GM21717 (cell line): ENCODE measurements around the gene FGF3.

Source experiments
- ATAC-seq: cut with Tn5 transposase; IDR thresholded peaks from one replicate; pipeline ENCODE4 v1.9.1; 2021; ENCODE audit warnings: mild to moderate bottlenecking, moderate library complexity; ENCODE audit not compliant: unreplicated experiment

Gene FGF3

DNA sequence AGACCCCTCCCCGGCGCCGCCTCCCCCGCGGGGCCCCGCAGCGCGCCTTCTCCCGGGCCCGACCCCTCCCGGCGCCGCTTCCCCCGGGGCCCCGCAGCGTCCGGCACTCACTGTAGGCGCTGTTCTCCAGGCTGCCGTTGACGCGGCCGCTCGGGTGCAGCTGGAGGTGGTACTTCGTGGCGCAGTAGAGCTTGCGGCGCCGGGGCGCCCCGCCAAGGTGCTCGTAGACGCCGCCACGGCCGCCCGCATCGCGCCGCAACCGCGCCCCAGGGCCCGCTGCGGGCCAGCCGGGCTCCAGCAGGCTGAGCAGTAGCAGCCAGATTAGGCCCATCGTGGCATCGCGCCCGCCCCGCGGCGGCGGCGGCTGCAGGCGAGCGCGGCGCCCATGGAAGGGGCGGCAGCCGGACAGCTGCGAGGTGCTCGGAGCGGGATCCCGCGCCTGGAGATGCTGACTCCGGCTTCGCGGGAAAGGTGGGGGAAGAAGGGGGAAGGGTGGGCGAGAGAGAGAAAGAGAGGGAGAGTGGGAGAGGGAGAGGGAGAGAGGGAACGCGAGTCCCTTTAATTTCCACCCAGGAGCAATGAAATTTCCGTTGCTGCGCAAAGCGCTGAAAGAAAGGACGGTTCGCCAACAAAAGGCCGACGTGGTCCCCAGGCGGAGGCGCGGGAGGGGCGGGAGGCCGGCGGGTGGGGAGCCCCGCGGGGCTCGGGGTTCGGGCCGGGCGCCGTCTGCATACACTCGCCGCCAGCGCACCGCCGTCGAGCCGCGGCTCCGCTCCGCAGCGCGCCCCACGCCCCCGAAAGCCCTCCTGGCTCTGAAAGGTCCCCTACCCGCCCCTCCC, at the start of gene FGF3:
TSS of gene FGF3 (minus strand) at position 814 of the 839 bp plus-strand sequence. CDS start at position 331, 483 bp downstream.
- ATAC-seq: no peak

DNA sequence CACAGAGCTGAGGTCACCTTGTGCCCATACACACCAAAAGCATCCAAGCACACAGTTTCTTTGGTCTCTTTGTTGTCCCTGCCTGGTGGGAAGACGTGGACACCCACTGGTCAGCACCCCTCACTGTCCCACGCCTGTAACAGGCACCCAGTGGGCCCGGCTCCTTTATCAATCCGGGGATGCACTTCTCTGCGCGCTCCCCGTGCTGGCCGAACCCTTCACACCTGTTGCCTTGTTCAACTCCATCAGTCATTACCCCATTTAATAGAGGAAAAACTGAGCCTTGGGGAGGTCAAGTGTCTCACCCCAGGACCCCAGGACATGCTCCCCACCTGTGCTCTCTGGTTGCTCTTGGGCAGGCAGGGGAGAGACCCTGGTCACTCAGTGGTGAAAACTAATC, 49.7 kb upstream of the FGF3 start:
- ATAC-seq: no peak

DNA sequence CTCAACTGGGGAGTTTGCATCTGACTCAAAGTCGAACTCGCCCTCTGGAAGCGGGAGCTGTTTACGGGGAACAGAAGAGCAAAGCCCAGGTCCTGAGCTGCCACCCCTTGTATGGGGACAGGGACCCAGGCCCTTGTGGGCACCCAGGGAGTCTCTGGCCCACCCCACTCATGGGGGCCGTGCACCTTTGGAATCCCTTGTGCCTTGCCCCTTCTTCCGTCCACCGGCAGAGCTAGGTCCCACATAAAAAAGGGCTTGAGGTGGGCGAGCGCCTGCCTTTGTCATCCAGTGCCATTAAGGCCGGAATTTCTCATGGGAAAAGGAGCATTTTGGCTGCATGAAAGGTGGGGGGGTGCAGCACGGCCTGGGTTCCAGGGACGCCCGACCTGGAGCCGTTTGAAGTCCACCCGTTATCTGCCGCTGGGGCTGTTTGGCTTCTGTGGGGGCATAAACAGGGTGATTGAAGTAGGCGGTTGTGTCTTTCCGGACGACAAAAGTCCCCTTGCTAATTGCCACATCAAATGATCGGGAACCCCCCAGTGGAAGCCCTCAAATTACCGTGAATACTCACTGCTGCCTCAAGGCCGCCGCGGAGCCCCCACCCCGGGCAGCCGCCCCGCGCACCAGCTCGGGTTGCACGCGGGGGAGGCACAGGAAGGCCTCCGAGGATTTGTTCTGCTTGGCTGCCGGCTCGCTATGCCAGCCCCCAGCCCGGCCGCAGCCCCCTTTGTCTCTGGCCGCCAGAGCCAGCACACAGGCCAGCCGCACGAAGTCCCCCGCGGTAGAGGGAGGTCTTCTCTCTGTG, 49.0 kb upstream of the FGF3 start:
- no peak for ATAC-seq

DNA sequence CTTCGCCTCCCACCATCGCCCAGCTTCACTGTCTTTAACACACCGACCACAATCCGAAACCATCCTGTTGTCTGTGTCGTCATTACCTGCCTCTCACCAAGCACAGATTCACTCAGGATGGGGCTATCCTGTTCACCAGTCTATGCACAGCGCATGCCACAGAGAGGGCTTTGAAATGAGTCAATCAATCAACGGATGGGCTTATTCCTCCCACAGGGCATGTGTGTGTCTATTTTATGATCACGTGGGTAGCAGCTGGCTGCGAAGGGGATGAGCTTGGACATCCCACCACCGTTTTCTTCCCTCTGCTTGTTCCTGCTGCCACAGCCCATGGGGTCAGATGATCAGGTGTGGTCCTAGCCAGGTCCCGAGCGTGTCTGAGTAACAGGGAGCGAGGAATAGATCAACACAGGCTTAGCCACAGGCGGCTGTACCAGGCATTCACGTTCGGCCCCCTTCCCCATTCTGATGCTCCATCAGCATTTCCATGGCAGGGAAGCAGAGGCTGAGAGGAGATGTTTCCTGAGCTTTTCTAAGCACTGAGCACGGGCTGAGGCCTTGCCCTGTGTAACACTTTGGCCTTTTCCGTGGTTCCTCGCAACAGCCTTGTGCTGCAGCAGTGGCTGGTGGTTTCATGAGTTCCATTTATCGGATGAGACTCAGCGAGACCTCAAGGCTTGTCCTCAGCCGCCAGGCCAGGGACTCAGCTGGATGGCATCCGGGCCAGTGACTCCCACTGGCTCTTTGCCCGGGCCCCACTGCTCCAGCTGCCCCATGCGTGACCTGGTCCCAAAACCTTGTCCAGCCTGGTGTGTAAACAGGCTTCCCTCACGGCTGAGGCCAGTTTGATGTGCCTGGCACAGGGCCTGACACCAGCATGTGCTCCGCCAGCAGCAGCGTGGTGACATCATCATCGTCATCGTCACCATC, 48.1 kb upstream of the FGF3 start:
- ATAC-seq: no peak

DNA sequence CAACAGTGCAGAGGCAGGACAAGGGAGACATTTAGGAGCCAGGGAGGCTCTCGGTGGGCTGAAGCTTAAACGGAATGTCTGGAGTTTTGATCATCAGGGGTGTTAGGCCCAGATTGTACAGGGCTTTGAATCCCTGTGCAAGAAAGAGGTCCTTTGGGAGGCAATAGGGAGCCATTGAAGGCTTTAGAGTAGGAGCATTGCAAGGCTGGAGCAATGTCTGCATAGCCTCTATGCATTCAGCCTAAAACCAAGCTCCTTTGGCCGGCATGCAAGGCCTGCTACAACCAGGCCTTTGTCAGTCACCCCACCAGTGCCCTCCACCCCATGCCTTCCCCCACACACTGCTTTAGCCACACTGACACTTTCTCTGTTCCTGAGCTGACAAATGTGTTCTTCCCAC, 47.4 kb upstream of the FGF3 start:
- ATAC-seq: no peak

DNA sequence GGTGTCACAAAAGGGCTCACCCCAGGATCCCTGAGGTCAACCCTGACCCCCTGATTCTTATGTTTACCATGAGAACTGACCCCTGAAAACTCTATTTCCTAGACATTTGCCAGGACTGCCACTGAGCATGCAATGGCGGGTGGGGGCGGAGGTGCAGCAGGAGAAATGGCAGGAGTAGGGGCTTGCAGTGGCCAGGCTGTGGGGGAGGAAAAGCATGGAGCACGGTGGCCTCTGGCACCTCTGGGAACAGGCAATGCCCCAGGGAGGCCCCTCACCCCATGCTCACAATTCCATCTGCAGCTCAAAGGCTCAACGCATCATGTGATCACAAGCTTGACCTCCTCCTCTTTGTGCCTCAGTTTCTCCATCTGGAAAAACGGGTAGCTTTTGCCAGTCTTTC, 46.5 kb upstream of the FGF3 start:
- ATAC-seq: no peak

DNA sequence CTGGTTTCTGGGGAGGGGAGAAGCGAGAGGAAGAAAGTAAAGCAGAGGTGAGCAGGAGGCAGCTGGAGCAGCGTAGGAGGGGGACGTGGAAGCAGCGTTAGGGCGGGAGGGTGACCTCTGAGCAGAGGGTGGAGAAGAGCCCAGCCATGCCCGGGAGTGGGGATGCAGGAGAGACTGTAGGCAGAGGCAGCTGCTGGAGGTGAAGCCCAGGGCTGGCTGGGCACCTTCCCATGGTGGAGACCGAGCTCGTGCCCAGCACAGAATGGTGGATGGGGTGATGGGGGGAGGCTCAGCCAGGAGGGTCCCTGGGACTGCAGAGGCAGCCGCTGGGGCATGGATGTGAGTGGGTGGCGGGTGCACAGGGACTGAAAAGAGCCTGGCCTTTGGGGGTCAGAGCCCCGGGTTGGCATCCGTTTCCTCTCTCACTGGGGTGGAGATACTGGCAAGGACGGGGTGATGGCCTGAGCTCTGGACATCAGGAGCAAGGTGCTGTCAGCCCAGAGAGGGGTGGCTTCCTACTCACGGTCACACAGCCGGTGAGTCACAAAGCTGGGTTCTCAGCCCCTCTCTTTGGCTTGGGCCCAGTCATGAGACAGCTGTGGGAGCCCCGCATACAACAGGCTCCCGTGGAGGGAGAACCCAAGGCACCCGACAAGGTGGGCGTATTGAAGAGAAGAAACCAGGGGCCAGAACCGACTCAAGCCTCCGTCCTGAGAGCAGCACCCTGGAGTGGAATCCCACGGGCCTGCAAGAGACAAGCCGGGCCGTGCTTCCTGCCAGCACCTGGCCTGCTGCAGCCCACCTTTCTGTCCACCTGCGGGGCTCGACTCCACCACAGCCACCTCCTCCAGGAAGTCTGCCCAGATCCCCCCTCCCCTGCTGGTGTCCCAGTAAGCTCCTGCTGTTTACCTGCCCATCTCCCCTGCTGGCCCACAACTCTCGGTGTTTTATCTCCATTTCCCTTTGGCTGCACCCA, 45.8 kb upstream of the FGF3 start:
- ATAC-seq: no peak

DNA sequence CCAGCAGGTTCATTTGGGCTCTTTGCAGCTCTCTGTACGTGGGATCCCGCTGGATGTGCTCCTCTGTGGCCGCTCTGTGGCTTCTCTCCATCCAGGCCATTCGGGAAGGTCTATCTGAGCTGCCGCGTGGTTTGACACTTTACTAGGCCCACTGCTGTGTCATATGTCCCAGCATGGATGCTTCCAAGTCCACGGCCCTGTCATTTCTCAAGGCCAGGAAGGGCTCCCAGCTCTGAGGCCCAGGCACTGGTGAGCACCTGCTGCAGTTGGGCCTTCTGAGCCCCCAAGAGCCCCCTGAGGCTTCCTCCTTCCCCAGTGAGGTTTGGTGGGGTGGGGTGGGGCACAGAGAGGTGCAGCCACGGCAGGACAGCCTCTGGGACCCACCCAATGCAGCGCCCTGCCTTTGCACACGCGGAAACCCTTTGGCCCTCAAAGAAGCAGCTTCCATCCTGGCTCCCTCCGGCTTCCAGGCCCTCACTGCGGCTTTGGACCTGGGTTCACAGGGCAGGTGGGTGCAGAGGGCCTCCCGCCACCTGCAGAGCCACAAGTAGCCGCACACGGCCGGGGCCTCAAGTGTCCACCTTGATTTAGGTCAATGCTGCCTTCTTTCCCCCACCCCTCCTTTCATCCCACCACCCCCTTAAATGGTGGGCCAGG, 44.5 kb upstream of the FGF3 start:
- no peak for ATAC-seq

DNA sequence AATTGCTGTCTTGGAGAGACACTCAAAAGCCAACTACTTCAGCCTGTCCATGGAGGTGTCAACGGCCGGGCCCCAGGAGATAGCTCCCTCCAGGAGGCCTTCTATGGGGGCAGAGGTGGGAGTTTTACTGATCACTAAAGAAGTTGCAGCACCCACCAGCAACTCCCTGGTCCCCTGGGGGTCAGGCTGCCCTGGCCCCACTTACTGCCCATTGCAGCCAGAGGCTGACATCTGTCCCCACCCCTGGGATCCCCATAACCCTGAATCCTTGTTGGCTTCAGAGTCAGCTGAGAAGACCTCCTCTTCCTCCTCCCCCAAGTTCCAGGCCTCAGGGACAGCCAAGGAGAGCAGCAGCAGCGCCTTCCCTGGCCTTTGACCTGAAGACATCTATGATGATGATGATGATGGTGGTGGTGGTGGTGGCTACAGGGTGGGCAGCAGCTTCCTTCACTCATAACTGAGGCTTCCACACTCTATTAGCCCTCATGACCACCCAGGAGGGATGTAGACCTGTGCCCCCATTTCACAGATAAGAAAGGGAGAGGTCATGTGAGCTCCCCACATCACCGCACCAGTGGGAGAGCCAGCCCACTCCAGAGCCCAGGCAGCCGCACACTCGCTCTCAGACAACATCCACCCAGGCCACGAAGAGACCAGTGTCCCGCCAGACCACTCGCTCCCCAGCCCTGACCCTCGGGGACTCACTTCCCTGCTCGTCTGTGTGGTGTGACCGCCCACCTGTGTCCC, 43.8 kb upstream of the FGF3 start:
- no peak for ATAC-seq

DNA sequence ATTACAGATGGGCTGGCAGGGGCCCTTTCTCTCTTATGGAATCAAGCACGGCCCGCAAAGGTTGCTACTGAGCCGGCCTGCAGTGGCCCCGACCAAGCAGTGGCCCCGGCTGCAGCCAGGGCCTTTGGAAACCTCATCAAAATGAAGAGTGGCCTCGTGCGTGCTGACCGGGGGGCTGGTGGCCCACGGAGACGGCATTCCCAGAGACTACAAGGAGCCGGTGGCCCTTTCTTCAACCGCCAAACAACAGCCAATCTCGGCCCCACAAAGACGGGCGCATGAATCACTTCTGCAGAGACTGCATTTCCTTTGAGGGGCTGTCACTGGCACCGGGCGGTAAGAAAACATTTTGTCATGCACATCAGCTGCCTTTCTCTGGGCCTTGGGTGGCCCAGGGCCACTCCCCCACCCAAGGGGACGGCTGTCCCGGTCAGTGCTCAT, 43.1 kb upstream of the FGF3 start:
- ATAC-seq: no peak

DNA sequence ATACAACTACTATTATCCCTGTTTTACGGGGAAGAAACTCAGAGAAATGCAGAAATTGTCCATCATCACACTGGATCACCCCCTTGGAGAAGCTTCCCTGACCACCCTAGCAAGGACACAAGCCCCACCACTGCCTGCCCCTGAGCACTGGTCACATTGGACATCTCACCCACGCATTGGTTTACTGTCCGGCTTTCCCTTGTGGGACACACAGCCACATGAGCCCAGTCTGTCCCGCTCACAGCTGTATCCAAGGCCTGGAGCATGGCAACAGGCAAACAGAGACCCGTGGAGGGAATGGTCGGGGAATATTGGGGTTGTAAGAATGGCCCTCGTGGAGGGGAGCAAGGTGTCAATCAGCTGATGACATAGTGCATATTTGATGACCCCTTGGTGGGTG, 42.7 kb upstream of the FGF3 start:
- no peak for ATAC-seq

DNA sequence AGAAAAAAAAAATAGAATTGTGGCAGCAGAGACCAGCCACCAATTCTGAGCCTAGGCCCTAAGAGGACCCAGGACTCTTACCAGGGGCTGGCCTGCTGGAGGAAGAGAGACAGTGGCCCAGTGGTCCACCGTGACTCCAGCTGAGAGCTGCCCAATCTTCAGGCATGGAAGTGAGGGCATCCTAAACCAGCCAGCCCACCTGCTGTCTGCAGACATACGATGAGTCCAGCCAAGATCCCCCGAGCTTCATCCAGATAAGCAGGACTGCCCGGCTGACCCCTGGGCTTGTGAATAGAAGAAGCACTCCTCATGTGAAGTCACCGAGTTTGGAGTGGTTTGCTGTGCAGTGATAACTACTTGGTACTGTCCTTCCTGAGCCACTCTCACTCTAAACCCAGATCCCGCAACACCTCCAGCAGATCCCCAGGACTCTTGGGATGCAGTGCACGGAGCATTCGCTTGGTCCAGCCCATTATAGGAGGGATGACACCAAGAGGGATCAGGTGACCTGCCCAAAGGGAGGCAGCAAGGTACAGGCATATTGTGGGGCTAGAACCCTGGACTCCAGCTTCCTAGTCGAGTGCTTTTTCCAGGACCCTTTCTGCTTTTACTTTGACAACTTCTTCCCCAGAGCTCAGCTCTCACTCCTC, 41.7 kb upstream of the FGF3 start:
- no peak for ATAC-seq

DNA sequence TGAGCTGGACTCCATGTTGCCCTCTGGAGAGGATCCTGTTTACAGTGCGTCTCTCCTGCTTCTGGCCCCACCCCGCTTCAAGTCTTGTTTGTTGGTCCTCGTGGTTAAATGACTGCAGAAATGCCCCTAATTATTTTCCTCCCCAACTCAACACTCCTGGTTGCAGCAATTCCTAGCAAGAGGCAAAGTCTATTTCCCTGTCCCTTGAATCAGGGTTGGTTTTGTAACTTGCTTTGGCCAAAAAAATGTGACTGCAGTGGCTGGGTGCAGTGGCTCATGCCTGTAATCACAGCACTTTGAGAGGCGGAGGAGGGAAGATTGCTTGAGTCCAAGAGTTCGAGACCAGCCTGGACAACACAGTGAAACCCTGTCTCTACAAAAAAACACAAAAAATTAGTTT, 41.0 kb upstream of the FGF3 start:
- ATAC-seq: no peak

DNA sequence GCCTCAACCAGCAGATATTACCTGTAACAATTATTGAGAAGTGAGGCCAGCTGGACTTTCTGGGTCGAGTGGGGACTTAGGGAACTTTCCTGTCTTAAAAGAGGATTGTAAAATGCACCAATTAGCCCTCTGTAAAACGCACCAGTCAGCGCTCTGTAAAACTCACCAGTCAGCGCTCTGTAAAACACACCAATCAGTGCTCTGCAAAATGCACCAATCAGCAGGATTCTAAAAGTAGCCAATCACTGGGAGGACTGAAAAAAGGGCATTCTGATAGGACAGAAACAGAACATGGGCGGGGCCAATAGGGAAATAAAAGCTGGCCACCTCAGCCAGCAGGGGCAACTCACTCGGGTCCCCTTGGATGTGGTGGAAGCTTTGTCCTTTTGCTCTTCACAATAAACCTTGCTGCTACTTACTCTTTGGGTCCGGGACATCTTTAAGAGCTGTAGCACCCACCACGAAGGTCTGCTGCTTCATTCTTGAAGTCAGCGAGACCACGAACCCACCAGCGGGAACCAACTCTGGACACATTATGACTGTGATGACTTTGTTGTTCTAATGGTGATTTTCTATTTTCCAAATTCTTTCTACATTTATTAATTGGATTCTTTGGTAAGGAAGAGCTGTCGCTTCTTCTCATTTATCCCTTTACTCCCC, 40.2 kb upstream of the FGF3 start:
- ATAC-seq: no peak

DNA sequence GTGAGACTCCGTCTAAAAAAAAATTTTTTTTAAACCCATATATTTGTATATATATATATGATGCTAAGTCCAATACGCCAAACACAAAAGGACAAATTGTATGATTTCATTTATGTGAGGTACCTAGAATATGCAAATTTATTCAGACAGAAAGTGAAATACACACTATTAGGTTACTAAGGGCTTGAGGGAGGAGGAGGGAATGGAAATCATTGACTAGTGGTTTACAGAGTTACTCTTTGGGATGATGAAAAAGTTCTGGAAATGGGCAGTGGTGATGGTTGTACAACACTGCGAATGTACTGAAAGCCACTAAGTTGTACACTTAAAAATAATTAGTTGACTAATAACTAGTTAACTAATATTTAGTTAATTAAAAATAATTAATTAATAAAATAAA, 36.2 kb upstream of the FGF3 start:
- ATAC-seq: no peak

DNA sequence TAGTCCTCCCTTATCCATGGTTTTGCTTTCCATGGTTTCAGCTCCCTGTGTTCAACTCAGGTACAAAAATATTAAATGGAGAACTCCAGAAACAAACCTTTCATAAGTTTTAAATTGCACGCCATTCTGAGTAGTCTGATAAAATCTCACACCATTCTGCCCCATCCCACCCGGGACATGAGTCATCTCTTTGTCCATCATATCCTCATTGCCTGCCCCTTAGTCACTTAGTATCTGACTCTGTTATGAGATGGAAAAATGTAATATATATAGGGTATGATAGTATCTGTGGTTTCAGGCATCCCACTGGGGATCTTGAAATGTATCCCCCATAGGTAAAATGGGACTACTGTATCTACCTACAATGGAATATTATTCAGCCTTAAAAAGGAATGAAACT, 35.5 kb upstream of the FGF3 start:
- no peak for ATAC-seq

DNA sequence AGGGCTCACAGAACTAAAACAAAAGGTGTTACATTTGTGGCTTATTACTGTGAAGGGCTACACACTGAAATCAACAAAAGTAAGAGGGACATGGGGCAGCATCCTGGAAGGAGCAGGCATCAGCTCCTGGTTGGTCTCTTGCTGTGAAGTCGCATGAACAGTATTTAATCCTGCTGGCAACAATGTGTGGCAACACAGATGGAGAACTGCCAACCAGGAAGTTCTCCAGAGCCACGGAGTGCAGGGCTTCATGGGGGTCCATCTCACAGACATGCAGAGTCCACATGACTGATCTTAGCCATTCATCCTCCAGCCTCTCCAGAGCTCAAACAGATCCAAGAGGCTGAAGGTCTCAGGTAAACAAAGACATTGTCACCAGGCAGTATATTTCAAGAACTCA, 32.8 kb upstream of the FGF3 start:
- no peak for ATAC-seq

DNA sequence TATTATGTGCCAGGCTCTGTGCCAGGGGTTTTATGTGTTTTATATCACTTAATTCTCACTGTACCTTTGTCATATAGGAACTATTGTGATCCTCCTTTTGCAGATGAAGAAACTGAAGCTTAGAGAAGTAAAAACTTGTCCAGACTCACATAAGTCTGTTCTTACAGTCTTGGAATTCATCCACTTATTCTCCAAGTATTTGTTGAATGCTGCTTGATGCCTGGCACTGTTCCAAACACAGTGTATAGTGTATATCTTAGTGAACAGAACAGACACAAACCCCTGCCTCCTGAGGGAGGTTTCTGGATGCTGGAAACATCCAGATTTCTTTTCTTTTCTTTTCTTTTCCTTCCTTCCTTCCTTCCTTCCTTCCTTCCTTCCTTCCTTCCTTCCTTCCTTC, 29.0 kb upstream of the FGF3 start:
- no peak for ATAC-seq
